GM13977 (cell line): Measurements from ENCODE around the gene ARHGEF10L.

Experiments
- DNase-seq: peaks from one replicate; pipeline ENCODE4 v3.0.0; 2012; ENCODE audit warnings: low spot score
- in situ Hi-C: fragments of 300-500 bp; cut with MboI; formaldehyde crosslinking; loops from one replicate; pipeline ENCODE4 v1.12.0; 2022; ENCODE audit warnings: low sequenced_read_pairs, low pct_unique_long_range_greater_than_20kb, mixed read lengths, inconsistent platforms; ENCODE audit not compliant: unreplicated experiment
- TF ChIP-seq, protein P1 (sequence below): IDR thresholded peaks from 2 replicates; pipeline ENCODE4 v1.5.1; 2012; ENCODE audit warnings: mild to moderate bottlenecking, control low read depth; ENCODE audit not compliant: insufficient read depth; ENCODE audit errors: extremely low read depth, missing control alignments

ARHGEF10L gene

DNA sequence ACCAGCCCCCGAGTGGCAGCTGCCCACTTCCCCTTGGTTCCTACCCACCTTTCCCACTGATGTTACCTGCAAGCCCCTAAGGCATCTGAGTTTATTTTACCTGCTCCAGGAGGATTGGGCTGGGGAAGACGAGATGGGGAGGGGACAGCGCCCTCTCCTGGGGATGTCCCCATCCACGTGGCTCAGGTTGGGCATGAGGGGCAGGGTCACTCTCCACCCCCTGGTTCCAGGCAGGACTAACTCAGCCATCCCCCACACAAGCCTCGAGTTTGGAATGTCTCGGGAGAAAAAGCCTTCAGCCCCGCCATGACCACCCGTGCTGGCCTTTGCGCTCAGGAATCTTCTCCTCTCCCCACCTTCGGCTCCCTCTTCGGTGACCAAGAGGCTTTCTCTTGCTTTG, 90.0 kb downstream of the ARHGEF10L start:
- TF ChIP-seq, protein P1, sequence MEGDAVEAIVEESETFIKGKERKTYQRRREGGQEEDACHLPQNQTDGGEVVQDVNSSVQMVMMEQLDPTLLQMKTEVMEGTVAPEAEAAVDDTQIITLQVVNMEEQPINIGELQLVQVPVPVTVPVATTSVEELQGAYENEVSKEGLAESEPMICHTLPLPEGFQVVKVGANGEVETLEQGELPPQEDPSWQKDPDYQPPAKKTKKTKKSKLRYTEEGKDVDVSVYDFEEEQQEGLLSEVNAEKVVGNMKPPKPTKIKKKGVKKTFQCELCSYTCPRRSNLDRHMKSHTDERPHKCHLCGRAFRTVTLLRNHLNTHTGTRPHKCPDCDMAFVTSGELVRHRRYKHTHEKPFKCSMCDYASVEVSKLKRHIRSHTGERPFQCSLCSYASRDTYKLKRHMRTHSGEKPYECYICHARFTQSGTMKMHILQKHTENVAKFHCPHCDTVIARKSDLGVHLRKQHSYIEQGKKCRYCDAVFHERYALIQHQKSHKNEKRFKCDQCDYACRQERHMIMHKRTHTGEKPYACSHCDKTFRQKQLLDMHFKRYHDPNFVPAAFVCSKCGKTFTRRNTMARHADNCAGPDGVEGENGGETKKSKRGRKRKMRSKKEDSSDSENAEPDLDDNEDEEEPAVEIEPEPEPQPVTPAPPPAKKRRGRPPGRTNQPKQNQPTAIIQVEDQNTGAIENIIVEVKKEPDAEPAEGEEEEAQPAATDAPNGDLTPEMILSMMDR: peak; percentile 31
- in situ Hi-C loops: no loop called here

GRCh38 chr1:17630048-17630830, 90.7 kb downstream of the ARHGEF10L start:
- DNase-seq: no peak
- in situ Hi-C loops: no loop called here
- TF ChIP-seq, protein P1: no peak

More for the DNA sequence above, 90.0 kb downstream of the ARHGEF10L start:
- no peak for DNase-seq

DNA sequence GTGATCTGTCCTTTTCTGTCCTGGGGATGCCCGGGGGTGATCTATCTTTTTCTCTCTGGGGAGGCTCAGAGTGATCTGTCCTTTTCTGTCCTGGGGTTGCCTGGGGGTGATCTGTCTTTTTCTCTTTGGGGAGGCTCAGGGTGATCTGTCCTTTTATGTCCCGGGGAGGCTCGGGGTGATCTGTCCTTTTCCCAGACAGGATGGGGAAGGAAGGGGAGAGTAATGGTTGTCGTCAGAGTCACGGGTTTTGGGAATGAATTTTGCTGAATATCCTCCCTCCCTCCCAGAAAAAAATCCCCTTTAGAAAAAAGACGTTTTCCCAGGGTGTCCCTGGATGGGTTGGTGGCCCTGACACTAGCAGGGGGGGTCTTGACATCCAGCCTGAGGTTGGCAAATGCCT, 91.5 kb downstream of the ARHGEF10L start:
- in situ Hi-C loops: no loop called here
- TF ChIP-seq, protein P1: no peak
- DNase-seq: no peak

GRCh38 chr1:17631410-17631809, 91.9 kb downstream of the ARHGEF10L start:
- TF ChIP-seq, protein P1: no peak
- DNase-seq: no peak
- in situ Hi-C loops: no loop called here

DNA sequence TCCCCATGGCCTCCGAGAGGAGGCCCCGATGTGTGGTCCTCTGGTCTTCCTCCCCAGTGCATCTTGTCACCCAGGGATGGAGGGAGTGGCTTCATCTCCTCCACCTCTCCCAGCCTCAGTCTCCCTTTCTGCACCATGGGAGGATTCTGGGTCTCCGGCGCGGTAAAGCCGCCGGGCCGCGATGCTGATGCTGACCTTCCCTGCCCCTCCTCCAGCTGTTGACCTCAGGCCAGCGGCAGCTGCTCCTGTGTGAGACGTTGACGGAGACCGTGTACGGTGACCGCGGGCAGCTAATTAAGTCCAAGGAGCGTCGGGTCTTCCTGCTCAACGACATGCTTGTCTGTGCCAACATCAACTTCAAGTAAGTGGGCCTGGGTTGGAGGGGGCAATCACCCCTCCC, 92.6 kb downstream of the ARHGEF10L start:
- DNase-seq: no peak
- in situ Hi-C loops: no loop called here
- TF ChIP-seq, protein P1: no peak

- in situ Hi-C loops: no loop called here
- TF ChIP-seq, protein P1: no peak
- DNase-seq: no peak
These were observed 93.2 kb downstream of the ARHGEF10L start for GRCh38 chr1:17632541-17633184.
